Ishikawa (cell line): Measurements from ENCODE around the gene TRERF1.

Source experiments
- CEBPB ChIP-seq: IDR thresholded peaks from 2 replicates; pipeline ENCODE4 v1.6.1; 2012
- CREB1 ChIP-seq: IDR thresholded peaks from 2 replicates; pipeline ENCODE4 v1.6.1; 2012; ENCODE audit warnings: low read depth
- EGR1 ChIP-seq: IDR thresholded peaks from 2 replicates; pipeline ENCODE4 v1.6.1; 2012
- EP300 ChIP-seq: IDR thresholded peaks from 2 replicates; pipeline ENCODE4 v1.6.1; 2012; ENCODE audit warnings: borderline replicate concordance
- FOXM1 ChIP-seq: IDR thresholded peaks from 2 replicates; pipeline ENCODE4 v1.6.1; 2012; ENCODE audit warnings: low read depth, borderline replicate concordance
- NFIC ChIP-seq: IDR thresholded peaks from 2 replicates; pipeline ENCODE4 v1.6.1; 2012
- RAD21 ChIP-seq: IDR thresholded peaks from 2 replicates; pipeline ENCODE4 v1.6.1; 2012; ENCODE audit warnings: low read depth
- REST ChIP-seq: IDR thresholded peaks from 2 replicates; pipeline ENCODE4 v1.6.1; 2012; ENCODE audit warnings: low read depth, mild to moderate bottlenecking
- TAF1 ChIP-seq: IDR thresholded peaks from 2 replicates; pipeline ENCODE4 v1.6.1; 2012; ENCODE audit warnings: low read depth, mild to moderate bottlenecking
- TCF12 ChIP-seq: IDR thresholded peaks from 2 replicates; pipeline ENCODE4 v1.6.1; 2012; ENCODE audit warnings: low read depth
- TEAD4 ChIP-seq: IDR thresholded peaks from 2 replicates; pipeline ENCODE4 v1.6.1; 2012
- YY1 ChIP-seq: IDR thresholded peaks from 2 replicates; pipeline ENCODE4 v1.6.1; 2012; ENCODE audit warnings: low read depth
- ZBTB7A ChIP-seq: IDR thresholded peaks from 2 replicates; pipeline ENCODE4 v1.6.1; 2012; ENCODE audit warnings: low read depth
- TF ChIP-seq, protein P1 (sequence below): IDR thresholded peaks from 2 replicates; pipeline ENCODE4 v1.6.1; 2012
- TF ChIP-seq, protein P2 (sequence below): IDR thresholded peaks from 2 replicates; pipeline ENCODE4 v1.6.1; 2012

The TRERF1 gene

DNA sequence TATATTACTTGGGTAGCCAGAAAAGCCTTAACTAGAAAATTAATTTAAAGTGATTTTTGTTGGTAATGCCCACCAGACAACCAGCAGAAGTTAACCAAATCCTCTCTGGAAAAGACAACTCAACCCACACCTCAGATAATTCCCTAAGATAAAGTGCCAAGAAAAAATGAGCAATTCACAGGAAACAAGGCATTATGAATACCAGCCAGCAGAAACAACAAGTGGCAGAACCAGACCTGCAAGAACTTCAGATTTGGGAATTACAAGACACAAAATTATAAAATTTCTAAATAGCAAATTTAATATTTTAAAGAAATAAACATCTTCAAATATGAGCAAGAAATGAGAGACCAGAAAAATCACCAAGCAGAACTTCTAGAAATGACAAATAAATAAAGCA is 154.1 kb downstream of the TRERF1 start:
- no peak for TF ChIP-seq RAD21

DNA sequence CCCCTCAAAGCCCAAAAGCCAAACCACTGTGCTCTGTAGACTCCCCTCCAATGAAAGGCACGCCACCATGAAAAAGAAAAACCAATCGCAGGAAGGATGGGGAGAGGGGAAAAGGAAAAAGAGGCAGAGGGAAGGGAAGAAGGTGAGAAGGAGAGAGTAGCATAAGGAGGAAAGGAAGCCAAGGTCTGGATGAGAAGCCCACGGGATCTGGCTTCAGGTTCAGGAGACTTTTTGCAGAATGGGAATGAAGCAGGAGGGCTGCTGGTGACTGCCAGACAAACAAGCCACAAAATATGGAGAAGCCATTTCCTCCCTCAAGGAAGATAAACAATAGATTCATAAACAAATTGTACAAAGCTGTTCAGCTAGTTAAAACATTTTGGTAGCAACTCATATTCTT is 155.1 kb downstream of the TRERF1 start:
- no peak for TF ChIP-seq CREB1

- TF ChIP-seq EGR1 (no peak), CEBPB (no peak), RAD21 (no peak), TEAD4 (no peak), FOXM1 (no peak)
- TF ChIP-seq, protein P1, sequence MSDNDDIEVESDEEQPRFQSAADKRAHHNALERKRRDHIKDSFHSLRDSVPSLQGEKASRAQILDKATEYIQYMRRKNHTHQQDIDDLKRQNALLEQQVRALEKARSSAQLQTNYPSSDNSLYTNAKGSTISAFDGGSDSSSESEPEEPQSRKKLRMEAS, result no peak
Measured at GRCh38 chr6:42295677-42296076, 156.0 kb downstream of the TRERF1 start.

GRCh38 chr6:42295181-42295580 is 156.5 kb downstream of the TRERF1 start:
- TF ChIP-seq EP300 (no peak), YY1 (no peak)

- TF ChIP-seq YY1 (no peak), TEAD4 (no peak), TAF1 (no peak), EGR1 (no peak), CREB1 (no peak)
Measured at GRCh38 chr6:42294759-42295158, 157.0 kb downstream of the TRERF1 start.

GRCh38 chr6:42293386-42293977 is 158.2 kb downstream of the TRERF1 start:
- TF ChIP-seq CREB1 (no peak), EGR1 (no peak), TCF12 (no peak), YY1 (no peak), ZBTB7A (no peak), EP300 (no peak), FOXM1 (no peak), RAD21 (no peak), CEBPB (no peak), TEAD4 (no peak), TAF1 (no peak)
- TF ChIP-seq, protein P2, sequence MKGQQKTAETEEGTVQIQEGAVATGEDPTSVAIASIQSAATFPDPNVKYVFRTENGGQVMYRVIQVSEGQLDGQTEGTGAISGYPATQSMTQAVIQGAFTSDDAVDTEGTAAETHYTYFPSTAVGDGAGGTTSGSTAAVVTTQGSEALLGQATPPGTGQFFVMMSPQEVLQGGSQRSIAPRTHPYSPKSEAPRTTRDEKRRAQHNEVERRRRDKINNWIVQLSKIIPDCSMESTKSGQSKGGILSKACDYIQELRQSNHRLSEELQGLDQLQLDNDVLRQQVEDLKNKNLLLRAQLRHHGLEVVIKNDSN, result no peak
- TF ChIP-seq, protein P1, result no peak

GRCh38 chr6:42292004-42292740 is 159.6 kb downstream of the TRERF1 start:
- TF ChIP-seq RAD21 (no peak), EP300 (no peak), YY1 (no peak)

- TF ChIP-seq, protein P1, result no peak
- TF ChIP-seq, protein P2, result no peak
- TF ChIP-seq TEAD4 (no peak), TAF1 (no peak)
Measured at GRCh38 chr6:42287756-42288155, 164.0 kb downstream of the TRERF1 start.

- TF ChIP-seq, protein P2, result no peak
- no peak for TF ChIP-seq REST
- TF ChIP-seq TEAD4, result no peak
- TF ChIP-seq YY1, result no peak
- TF ChIP-seq NFIC, result no peak
- no peak for TF ChIP-seq CREB1
- TF ChIP-seq CEBPB, result no peak
- no peak for TF ChIP-seq RAD21
Measured at GRCh38 chr6:42281570-42281969, 170.2 kb downstream of the TRERF1 start.
